GM18873 (cell line): Measurements from ENCODE around the gene YPEL1.
"Not testable (repeated sequence)": the region's sequence is repeated elsewhere in the genome, so short reads cannot be mapped to it uniquely, and the experiment has no call there.

Experiments used
- ATAC-seq: cut with Tn5 transposase; IDR thresholded peaks from one replicate; pipeline ENCODE4 v1.9.1; 2021; ENCODE audit warnings: mild to moderate bottlenecking, moderate library complexity, moderate number of reproducible peaks; ENCODE audit not compliant: unreplicated experiment, low FRiP score

YPEL1 gene

DNA sequence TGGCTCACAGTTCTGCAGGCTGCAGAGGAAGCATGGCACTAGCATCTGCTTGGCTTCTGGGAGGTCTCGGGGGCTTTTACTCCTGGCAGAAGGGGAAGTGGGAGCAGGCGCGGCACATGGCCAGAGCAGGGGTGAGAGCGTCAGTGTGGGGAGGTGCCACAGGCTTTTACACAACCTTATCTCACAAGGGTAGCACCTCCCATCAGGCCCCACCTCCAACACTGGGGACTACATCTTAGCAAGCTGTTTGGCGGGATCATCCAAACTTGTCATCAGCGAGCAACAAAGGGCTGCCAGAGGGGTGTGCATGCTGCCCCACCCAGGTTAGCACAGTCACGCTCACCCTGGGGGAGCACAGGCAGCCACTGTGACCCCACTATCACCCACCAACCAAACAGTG lies 18.9 kb upstream of the YPEL1 start:
- ATAC-seq, result no peak

DNA sequence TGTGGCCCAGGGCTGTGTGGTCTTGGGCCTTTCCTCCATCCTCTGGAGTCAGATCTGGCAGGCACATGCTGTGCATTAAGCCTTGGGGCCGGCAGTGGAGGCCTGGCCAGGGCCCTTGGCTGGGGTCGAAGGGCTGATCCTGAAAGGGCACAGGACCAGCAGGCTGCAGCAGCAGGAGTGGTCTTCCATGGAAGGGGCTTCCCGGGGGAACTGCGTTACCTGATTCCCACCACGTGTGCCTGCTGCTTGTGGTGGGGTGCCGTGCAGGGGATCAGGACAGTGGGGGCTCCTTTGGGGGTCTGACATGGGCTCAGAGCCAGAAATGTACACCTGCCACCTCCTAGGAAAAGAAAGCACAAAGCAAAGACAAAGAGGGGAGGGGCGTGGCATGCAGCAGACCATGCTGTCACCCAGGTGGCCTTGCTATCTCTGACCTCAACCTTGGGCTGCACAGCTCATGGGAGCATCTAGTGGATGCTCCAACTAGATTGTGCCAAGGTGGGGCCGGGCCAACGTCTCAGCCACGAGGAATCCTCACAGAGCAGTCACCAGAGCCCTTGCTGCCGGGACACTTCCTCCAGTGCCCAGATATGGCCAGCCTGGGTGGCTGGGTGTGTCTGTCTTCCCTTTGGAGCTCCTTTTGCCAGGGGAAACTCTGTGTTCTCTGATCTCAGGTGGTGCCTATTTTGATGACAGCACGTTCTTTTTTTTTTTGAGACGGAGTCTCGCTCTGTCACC lies 17.9 kb upstream of the YPEL1 start:
- no peak for ATAC-seq

DNA sequence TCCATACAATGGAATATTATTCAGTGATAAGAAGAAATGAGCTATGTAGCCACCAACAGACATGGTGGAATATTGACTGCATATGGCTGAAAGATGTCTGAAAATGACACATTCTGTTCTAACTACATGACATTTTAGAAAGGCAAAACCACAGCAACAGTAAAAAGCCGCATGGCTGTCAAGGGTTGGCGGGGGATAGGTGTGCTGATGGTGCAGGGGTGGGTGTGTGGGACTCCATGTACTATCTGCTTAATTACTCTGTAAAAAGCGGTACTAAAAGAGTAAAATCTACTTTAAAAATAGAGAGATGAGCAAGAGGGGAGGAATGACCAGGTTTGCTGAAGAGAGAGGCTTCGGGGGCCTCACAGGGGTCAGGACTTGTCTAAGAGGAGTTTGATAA lies 16.7 kb upstream of the YPEL1 start:
- no peak for ATAC-seq

DNA sequence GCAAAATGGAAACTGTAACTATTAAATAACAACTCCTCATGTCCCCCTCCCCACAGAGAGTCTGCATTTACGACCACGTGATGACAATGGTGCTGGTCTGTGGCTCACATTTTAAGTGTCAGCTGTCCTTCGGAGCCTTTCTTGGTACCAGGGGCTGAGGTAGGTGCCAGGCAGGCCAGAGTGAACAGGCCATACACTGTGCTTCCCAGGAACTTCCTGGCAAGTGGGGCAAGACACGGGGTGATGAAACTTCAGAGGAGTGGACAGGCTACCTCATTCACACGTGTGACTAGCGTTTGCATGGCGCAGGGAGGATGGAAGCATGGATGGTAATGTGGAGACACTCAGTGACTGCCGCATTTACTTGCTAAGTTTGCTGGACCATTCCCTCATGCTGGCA lies 10.4 kb upstream of the YPEL1 start:
- no peak for ATAC-seq

DNA sequence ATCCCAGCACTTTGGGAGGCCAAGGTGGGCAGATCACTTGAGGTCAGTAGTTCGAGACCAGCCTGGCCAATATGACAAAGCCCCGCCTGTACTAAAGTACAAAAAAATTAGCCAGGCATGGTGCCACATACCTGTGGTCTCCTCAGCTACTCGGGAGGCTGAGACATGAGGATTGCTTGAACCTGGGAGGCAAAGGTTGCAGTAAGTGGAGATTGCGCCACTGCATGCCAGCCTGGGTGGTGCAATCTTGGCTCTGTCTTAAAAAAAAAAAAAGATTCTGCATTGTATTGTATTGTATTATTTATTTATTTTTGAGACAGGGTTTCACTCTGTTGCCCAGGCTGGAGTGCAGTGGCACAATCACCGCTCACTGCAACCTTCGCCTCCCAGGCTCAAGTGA lies 9.3 kb upstream of the YPEL1 start:
- ATAC-seq, result not testable (repeated sequence)

DNA sequence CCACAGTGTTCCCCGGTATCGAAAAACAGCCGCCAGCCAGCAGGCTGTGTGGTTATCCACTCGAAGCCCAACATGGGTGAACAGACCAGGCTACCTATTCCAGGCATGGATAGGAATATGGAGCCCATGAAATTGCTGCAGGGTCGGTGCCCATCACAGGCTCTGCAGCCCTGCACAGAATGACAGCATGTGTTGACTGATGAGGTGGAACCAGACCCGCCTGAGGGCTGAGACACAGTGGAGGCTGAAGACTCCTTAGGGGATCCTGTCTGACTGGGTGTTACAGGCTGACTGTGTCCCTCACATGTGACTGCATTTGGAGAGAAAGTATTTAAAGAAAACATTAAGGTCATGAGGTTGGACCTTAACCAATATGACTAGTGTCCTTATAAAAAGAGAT lies 6.2 kb upstream of the YPEL1 start:
- ATAC-seq, result no peak

DNA sequence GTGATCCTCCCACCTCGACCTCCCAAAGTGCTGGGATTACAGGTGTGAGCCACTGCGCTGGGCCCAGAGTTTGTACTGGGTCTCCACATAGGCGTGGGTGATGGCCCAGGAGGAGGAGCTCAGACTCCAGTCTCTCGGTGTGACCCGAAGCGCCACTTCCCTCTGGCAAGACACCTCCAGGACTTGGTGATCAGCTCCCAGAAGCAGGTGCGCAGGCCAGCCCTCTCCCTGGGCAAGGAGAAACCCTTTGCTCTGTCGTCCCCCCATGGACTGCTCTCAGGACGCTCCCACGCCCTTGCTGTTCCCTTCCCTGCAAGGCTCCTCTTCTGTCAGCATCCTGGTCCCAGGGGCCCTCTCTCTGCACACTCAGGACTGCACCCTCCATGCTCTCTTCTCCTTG lies 5.5 kb upstream of the YPEL1 start:
- no peak for ATAC-seq

DNA sequence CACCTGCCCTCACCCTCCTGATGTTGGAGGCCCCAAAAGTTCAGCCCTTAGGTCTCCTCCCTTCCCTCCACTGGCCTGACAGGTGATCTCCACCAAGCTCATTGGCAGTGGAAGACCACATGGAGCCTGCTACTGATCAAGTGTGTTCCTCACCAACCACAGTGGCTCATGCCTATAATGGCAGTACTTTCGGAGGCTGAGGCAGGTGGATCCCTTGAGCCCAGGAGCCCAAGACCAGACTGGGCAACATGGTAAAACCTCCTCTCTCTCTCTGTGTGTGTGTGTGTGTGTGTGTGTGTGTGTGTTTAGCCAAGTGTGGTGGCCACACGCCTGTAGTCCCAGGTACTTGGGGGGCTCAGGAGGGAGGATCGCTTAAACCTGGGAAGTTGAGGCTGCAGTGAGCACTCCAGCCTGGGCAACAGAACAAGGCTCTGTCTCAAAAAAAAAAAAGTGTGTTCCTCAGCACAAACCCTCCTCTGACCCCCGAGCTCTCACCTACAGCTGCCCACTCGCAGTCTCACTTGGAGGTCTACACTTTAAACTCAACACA lies 4.3 kb upstream of the YPEL1 start:
- no peak for ATAC-seq

DNA sequence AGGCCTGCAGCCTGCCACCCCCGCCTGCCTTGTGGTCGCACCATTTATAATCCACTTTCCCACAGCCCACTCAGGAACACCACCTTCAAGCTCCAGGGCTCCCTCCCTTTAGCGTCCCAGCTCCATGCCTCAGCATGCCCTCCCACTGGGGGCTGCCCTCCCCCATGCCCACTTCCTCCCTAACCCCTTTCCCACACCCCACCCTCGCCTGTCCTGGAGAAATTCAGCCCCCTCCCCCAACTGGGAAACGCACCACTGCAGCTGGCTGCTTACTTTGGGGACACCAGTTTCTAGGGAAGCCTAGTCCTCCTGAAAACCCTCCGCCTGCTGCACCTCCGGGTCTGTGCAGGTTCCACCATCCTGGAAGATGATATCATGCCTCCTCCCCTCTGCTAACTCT lies 3.4 kb upstream of the YPEL1 start:
- ATAC-seq, result no peak

DNA sequence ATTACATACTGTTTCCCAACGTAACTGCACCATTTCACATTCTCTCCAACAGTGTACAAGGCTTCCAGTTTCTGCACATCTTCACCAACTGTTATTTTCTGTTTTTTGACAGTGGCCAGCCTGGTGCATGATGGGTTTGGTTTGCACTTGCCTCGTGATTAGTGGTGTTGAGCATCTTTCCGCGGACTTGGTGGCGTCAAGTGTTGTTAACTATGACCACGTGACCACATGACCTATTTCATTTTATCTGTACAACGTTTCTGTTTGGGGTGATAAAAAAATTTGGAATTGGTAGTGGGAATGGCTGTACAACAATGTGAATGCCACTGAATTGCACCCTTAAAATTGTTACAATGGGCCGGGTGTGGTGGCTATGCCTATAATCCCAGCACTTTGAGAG lies 2.5 kb upstream of the YPEL1 start:
- ATAC-seq, result no peak

DNA sequence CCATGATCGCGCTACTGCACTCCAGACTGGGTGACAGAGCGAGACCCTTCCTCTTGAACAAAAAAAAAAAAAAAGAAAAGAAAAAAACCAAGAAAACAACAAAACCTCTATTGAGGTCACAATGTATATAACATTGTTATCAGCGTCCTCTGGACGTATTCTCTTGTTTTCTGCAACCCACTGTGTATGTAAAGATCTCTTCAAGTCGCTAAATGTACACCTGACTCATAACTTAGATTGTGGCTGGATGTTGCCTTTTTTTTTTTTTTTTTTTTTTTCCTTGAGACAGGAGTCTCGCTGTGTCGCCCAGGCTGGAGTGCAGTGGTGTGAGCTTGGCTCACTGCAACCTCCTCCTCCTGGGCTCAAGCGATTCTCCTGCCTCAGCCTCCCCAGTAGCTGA lies 1.4 kb upstream of the YPEL1 start:
- no peak for ATAC-seq

DNA sequence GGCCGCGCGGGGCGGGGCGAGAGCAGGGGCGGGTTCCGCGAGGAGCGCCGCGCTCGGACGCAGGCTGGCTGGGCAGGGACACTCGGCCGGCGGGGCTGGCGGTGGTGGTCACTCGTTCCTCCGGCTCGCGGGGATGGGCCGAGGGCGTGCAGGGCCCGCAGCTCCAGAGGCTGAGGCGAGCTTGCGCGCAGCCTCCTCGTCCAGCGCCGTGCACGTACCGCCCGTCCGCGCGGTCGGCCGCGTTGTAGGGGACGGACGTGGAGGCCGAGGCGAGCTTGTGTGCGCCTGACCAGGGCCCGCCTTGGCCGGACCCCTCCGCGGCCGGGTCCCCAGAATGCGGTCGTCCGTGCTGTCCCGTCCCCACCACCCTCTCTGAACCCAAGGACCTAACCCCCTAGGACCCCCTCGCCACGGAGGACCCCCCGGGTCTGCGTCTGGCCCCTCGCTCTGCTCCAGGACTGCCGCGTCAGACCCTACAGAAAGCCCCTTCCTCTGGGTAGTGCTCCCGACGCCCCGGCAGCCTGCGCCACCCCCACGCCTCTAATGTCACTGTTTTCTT lies 569 bp upstream of the YPEL1 start:
- no peak for ATAC-seq

DNA sequence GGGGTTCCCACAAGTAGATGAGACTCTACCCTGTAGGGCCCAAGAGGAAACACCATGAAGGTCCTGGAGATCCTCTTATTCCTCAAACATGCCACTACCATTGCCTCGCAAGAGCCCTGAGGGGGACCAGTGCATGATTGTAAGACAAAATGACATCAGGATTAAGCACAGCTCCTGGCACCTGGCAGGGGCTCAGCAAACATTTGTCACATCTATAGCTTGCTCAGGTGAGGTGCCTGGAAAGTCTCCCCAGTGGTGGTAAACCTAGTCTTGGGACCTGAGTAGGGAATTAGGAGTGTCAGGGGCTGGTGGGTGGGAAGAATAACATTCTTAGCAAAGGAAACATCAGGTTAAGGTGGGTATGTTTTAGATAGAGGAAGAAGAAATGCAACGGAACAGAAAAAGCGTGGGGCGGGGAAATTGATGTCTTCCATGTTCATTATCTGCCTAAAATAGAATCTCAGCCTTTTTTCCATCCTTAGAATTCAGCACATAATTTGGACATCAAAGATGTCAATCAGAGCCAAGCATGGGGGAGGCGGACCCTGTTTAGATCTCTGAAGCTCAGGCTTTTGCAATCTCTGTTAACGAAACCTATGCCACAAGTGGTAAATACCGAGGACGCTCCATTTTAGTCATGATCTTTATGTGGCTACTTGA lies 924 bp downstream of the YPEL1 start:
- ATAC-seq, result no peak

DNA sequence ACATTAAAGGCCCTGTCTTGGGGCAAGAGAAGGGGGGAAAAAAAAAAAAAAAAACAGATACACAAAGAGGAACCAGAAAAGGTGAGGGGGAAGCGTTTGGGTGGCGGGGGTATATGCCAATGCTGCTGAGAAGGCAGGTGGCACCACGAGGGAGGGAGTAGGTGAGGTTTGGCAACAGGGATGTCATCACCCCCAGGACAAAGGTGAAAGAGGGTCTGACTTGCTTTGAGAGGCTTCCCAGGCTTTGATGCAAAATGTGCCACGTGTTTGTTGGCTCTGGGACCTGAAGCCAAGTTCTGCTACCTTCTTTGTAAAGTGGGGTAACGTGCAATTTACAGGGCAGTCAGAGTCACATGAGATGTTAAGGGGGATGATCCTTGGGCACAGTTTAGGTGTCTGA lies 4.1 kb downstream of the YPEL1 start:
- ATAC-seq, result no peak

DNA sequence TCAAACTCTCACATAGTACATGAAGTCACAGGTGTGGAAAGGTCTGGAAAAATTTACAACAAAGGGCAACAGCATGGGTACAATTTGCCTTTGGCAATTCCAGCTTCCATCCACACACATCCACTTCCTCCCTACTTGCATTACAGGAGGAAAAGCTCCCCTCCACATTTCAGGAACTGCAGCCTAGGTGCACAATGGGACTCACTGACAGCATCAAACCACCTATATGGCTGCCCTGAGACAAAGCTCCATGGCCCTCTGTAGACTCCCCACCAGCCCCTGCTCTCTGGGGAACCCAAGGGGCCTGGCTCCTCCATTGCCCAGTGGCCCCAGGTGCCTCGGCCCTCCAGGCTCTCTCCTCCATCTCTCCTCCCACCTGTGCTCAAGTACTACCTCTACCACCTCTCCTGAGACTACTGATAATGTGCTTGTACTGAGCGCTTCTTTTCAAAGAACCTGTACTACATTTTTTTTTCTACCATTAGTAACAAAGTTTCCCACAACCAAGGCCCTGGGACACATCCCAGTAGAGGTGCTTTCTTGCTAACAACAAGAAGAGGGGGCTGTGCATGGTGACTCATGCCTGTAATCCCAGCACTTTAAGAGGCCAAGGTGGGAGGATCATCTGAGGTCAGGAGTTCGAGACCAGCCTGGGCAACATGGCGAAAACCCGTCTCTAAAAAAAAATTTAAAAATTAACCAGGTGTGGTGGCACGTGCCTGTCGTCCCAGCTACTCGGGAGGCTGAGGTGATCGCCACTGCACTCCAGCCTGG lies 4.9 kb downstream of the YPEL1 start:
- no peak for ATAC-seq

DNA sequence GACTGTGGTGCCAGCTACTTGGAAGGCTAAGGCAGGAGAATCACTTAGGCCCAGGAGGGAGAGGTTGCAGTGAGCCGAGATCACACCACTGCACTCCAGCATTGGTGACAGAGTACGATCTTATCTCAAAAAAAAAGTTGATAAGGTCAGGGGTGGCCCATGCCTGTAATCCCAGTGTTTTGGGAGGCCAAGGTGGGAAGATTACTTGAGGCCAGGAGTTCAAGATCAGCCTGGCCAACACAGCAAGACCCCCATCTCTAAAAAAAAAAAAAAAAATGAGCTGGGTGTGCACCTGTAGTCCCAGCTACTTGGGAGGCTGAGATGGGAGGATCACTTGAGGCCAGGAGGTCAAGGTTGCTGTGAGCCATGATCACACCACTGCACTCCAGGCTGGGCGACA lies 6.4 kb downstream of the YPEL1 start:
- ATAC-seq, result not testable (repeated sequence)

DNA sequence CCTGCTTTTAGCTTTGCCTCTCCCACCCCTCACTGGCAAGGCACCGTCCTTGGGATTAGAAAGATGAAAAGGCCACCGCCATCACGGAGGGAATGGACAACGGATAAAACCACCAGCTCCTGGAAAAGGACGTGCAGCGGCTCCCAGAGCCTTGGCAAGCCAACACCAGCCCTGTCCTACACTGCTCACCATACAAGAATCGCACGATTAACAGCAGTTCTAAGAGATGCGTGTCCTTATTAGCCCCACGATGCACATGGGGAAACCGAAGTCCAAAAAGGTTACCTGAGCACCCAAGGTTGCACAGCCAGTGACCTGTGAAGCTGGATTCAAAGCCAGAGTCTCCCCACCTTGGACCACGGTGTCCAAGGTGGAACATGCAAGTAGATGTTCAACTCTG lies 7.3 kb downstream of the YPEL1 start:
- ATAC-seq, result no peak

DNA sequence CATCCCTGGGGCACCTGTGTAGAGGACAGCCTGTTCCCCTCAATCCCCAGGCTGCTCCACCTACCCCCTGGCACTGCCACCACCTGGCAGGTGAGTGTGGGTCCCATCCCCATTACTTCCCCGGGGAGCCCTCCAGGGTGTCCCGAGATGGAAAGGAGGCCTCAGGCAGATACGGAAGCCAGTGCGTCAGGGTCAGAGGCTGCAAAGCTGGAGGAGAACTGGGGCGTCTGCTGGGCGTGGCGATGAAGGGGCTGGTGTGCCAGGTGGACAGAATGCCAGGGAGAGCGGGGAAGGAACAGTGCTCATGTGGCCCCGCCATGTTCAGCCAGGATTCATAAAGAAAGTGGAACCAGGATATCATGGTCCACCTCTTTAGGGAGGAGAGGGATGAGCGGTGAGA lies 7.8 kb downstream of the YPEL1 start:
- ATAC-seq, result no peak

DNA sequence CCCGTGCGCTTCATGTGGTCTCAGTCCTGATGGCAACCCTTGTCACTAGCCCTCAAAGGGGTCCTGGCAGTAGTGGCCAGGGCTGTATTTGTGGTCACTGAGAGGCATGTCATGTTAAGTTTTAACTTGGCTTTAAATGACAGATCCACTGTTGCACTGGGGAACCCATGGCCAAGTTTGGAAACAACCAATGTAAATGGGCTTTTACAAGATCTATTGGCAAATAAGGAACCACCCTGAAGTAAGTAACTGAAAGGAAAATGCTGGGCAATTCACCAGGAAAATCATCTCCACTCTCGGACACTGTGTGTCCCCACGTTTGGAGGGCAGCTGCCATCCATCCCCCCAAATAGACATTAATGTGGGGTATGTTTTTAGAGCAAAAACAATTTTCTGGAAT lies 8.4 kb downstream of the YPEL1 start:
- ATAC-seq, result no peak

DNA sequence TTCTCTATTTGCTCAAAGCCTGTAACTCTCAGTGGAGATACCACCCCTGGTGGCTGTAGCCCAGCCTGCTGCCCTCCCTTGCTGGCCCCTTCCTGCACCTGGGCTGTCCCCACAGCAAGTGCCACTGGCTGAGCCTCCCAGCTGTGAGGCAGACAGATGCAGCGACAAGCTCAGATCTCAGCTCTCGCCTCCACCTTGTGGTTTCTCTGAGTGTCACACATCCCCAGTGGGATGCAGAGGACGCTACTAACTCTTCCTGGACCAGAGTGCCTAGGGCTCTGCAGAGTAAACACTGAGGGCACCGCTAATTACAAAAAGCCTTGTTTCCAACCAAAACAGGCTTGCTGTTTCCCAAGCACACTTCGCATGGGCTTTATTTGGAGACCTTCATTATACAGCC lies 8.9 kb downstream of the YPEL1 start:
- ATAC-seq, result no peak
